Tibial nerve (tissue), 4 donors: Measurements from ENCODE around the gene MIEN1. TPM values are rescaled to one million over a fixed set of nuclear protein-coding genes. Genes with fewer than 3 reads are reported as not detected.

Source experiments
- DNase-seq, 2 donors: peaks; one replicate each; pipeline ENCODE4 v3.0.0-alpha.2; 2019; ENCODE audit warnings: low spot score in 2 of 2
- H3K27ac ChIP-seq, 4 donors: fragments of 200-600 bp; sonication (generic) in 3 of 4; one replicate each; pipeline ENCODE4 v1.5.1; 2017 to 2019; ENCODE audit warnings: mild to moderate bottlenecking in 1 of 4
- H3K27me3 ChIP-seq, 2 donors: fragments of 200-600 bp; sonication (generic) in 1 of 2; one replicate each; pipeline versions ENCODE4 v1.5.1 to v1.6.0; 2017 to 2019
- H3K36me3 ChIP-seq, 3 donors: fragments of 200-600 bp; sonication (generic); one replicate each; pipeline ENCODE4 v1.5.1; 2018 to 2019
- H3K4me1 ChIP-seq, 4 donors: fragments of 200-600 bp; sonication (generic) in 3 of 4; one replicate each; pipeline ENCODE4 v1.5.1; 2017 to 2019
- H3K4me3 ChIP-seq, 4 donors: fragments of 200-600 bp; sonication (generic) in 3 of 4; one replicate each; pipeline ENCODE4 v1.5.1; 2017 to 2019; ENCODE audit warnings: mild to moderate bottlenecking in 1 of 4, moderate library complexity in 1 of 4
- H3K9me3 ChIP-seq, 4 donors: fragments of 200-600 bp; sonication (generic) in 3 of 4; one replicate each; pipeline ENCODE4 v1.5.1; 2017 to 2019
- CTCF ChIP-seq, 5 experiments: fragments of 200-600 bp in 3 of 5; fragments of 450-650 bp in 2 of 5; sonication (generic) in 3 of 5; IDR thresholded peaks; one replicate each; pipeline ENCODE4 v1.5.1; 2016 to 2019; ENCODE audit warnings: antibody characterized with exemption in 5 of 5, mild to moderate bottlenecking in 3 of 5, moderate library complexity in 2 of 5
- EP300 ChIP-seq, 2 donors: sonication (generic); formaldehyde crosslinking; IDR thresholded peaks; one replicate each; pipeline ENCODE4 v1.6.1; 2017; ENCODE audit warnings: antibody characterized with exemption in 2 of 2, mild to moderate bottlenecking in 1 of 2
- POLR2A ChIP-seq, 2 donors: fragments of 450-650 bp; IDR thresholded peaks; one replicate each; pipeline ENCODE4 v1.6.1; 2017; ENCODE audit warnings: antibody characterized with exemption in 2 of 2, mild to moderate bottlenecking in 2 of 2, moderate library complexity in 2 of 2
- WGBS, 2 donors: methylation state at CpG; one replicate each; pipeline ENCODE4 v1.1.5; 2018; 5-methylcytosine and 5-hydroxymethylcytosine counted together
- total RNA-seq, 4 donors: library from RNA; depleted of rRNA; stranded (reverse); fragments of >200 nt; gene quantifications; one replicate each; pipeline ENCODE4 v1.1.0, GENCODE V29; 2016

Gene MIEN1
- total RNA-seq, 4 donors from 2014 or later: 29.8 to 65.3 (median 43.5) TPM

GRCh38 chr17:39742126-39742855, 12.0 kb upstream of the MIEN1 start:
- Histone ChIP-seq H3K9me3 (no peaks in the 10 kb centered on the region), H3K27me3 (peaks cover 0 to 77% of the 10 kb centered on the region in 2 donors), H3K27ac (no peak overlapping the region), H3K4me3 (no peak overlapping the region), H3K36me3 (no peaks in the 10 kb centered on the region), H3K4me1 (peaks cover 0 to 31% (median 15%) of the 10 kb centered on the region in 4 donors)
- DNase-seq: no peak
- WGBS, 2 donors: 73 to 80% methylated on average over 18 of the region's 18 CpGs
- no peak for TF ChIP-seq CTCF (IDR thresholded peaks at IDR 0.05)
- TF ChIP-seq EP300 (IDR thresholded peaks at IDR 0.05): no peak

DNA sequence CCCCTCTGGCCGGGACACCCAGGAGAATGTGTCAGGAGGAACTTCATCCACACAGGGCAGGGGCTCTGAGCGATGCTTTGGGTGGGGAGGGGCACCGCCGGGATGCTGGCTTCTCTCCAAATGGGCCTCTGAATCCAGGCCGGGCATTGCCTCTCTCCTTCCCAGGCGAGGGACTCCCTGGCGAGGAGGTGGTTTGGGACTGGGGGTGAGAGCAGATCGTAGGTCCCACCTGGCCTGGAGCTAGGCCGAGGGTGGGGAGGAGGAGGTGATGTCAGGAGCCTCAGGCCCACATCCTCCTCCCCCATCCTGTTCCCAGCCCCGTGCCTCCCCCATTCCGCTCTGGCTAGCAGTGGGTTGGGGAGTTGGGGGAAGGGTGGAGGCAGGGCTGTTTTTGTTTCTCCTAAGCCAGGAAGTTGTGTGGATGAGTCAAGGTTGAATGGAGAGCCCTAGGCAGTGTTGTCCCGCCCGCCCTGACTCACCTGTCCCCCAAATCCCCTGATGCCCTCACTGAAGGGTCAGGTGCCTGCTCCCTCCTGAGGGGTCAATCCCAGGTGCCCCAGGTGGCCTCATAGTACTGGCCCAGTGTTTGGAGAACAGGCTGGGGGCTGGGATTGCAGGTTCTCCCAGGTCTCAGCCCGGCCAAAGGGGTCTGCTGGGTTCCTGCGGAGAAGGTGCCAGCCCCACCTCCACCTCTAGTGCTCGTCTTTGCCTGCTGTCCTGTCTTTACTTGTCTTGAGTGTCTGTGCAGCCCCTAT, 10.2 kb upstream of the MIEN1 start:
- Histone ChIP-seq H3K9me3 (no peaks in the 10 kb centered on the region), H3K4me3 (no peak overlapping the region), H3K27me3 (peaks cover 0 to 86% of the 10 kb centered on the region in 2 donors), H3K27ac (no peak overlapping the region), H3K36me3 (no peaks in the 10 kb centered on the region), H3K4me1 (peaks cover 0 to 31% (median 15%) of the 10 kb centered on the region in 4 donors)
- 32 to 38% methylated on average over 13 to 16 of the region's 16 CpGs for WGBS, 2 donors
- no peak for TF ChIP-seq CTCF (IDR thresholded peaks at IDR 0.05)
- TF ChIP-seq EP300 (IDR thresholded peaks at IDR 0.05): no peak
- DNase-seq: no peak

DNA sequence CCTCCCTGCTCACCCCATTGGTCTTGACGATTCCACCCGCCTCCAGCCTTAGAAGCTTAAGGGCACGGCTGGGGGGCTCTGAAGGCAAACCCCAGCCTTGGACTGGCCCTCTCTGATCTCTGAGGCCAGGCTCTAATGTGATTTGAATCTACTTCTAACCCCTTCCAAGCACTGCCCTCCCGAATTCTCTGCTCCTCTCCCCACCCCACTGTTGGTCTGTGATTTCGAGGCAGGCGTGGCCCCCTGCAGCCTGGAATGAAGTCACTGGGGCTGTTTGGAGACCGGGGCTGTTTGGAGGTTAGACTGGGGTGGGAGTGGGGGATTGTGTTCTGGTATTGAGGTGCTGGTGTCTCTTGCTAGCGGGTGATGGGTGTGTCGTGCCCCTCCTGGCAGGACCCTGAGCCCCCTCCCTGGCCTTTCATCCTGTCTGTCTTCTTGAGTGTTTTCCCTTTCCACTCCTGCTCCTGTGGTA, 9.6 kb upstream of the MIEN1 start:
- WGBS, 2 donors: 16 to 37% methylated on average over 9 of the region's 9 CpGs
- peaks cover 0 to 83% of the 10 kb centered on the region in 2 donors for H3K27me3 ChIP-seq
- peaks cover 0 to 31% (median 15%) of the 10 kb centered on the region in 4 donors for H3K4me1 ChIP-seq
- TF ChIP-seq POLR2A (IDR thresholded peaks at IDR 0.05) (no peak), EP300 (IDR thresholded peaks at IDR 0.05) (no peak), CTCF (IDR thresholded peaks at IDR 0.05) (no peak)
- H3K36me3 ChIP-seq: no peaks in the 10 kb centered on the region
- H3K9me3 ChIP-seq: no peaks in the 10 kb centered on the region
- peak overlapping the region in 2 of 4 donors; percentile 24 to 31 for H3K4me3 ChIP-seq
- H3K27ac ChIP-seq: peak overlapping the region in 1 of 4 donors; percentile 31
- no peak for DNase-seq

- no peak for DNase-seq
- Histone ChIP-seq H3K9me3 (no peaks in the 10 kb centered on the region), H3K4me1 (peaks cover 0 to 31% (median 15%) of the 10 kb centered on the region in 4 donors), H3K27me3 (peaks cover 0 to 78% of the 10 kb centered on the region in 2 donors), H3K4me3 (peak overlapping the region in 2 of 4 donors; percentile 24 to 31), H3K36me3 (no peaks in the 10 kb centered on the region), H3K27ac (peak overlapping the region in 1 of 4 donors; percentile 62)
- TF ChIP-seq CTCF (IDR thresholded peaks at IDR 0.05): no peak
- WGBS, 2 donors: 10 to 12% methylated on average over 25 to 29 of the region's 32 CpGs
Observed at GRCh38 chr17:39738983-39739884, 8.9 kb upstream of the MIEN1 start.
